ENCODE measurements around the gene CERS6.

CERS6 gene

GRCh38 chr2:168441214-168441872, 14.7 kb upstream of the CERS6 start:
- no peak for TF ChIP-seq CTCF (IDR thresholded peaks at IDR 0.05; ENCODE audit: low read depth, low read length, missing control alignments)
- DNase-seq (ENCODE audit: extremely low read depth, low read depth) = no peak
- H3K4me3 ChIP-seq (replicated peaks; ENCODE audit: low read depth, low read length) = no peak overlapping the region

DNA sequence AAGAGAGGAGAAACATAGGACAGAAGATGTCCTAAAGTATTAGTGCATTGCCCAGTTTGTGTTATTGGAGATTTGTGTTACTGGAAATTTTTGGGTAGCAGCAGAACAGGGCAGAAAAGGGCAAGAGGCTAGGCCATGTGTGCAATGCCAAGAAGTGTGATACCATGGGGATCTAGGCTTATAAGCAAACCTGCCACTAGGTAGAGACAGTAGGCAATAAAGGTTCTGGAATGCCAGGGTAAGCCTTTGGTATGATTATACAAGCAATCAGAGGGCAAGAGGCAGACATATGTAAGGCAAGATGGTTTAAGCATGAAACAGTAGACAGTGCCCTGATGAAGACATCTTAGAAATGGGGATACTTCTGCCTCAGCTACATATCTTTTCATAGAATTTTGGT, 12.3 kb upstream of the CERS6 start:
- no peak for TF ChIP-seq CTCF (IDR thresholded peaks at IDR 0.05; ENCODE audit: low read depth, low read length, missing control alignments)
- DNase-seq (ENCODE audit: extremely low read depth, low read depth) = no peak
- H3K4me3 ChIP-seq (replicated peaks; ENCODE audit: low read depth, low read length) = no peak overlapping the region

- TF ChIP-seq CTCF (IDR thresholded peaks at IDR 0.05; ENCODE audit: low read depth, low read length, missing control alignments) = no peak
- no peak for DNase-seq (ENCODE audit: extremely low read depth, low read depth)
- H3K4me3 ChIP-seq (replicated peaks; ENCODE audit: low read depth, low read length) = no peak overlapping the region
These were observed 10.1 kb upstream of the CERS6 start for GRCh38 chr2:168445960-168446359.

GRCh38 chr2:168448980-168449379, 7.1 kb upstream of the CERS6 start:
- no peak for TF ChIP-seq CTCF (IDR thresholded peaks at IDR 0.05; ENCODE audit: low read depth, low read length, missing control alignments)
- DNase-seq (ENCODE audit: extremely low read depth, low read depth) = no peak
- no peak overlapping the region for H3K4me3 ChIP-seq (replicated peaks; ENCODE audit: low read depth, low read length)

DNA sequence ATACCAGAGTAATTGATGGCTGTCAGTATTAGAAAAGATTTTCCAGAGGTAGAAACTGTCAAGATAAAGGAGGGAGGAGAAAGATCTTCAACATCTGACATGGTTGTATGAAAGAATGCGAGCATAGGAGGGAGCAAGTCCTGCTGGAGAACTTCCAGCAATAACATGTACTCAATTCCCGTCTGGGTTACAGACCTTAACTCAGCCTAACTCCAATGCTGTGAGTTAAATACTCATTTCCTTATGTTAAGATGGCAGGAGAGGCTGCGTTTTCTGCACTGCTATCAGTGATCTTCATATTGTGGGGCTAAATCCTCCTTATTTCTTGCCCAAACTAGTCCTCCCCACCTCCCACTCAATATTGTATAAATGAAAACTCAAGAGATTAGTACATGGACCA, 6.7 kb upstream of the CERS6 start:
- no peak for DNase-seq (ENCODE audit: extremely low read depth, low read depth)
- TF ChIP-seq CTCF (IDR thresholded peaks at IDR 0.05; ENCODE audit: low read depth, low read length, missing control alignments) = no peak
- no peak overlapping the region for H3K4me3 ChIP-seq (replicated peaks; ENCODE audit: low read depth, low read length)

DNA sequence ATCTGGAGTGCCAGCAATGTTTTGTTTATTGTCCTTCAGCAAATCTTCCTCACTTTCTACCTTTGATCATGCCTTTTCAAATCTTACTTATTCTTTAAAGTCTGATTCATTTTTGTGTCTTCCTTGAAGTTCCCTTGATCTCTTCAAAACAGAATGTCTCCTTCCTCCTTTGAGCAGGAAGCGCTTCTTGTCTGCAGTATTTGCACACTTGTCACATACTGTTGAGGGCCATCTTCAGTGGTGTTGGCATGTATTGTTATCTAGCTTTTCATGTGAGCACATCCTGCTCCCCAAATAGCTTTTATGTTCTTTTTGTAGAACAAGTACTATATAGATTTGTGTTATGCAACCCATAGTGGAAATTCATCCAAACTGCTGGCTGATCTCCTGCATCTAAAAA, 5.9 kb upstream of the CERS6 start:
- no peak for TF ChIP-seq CTCF (IDR thresholded peaks at IDR 0.05; ENCODE audit: low read depth, low read length, missing control alignments)
- DNase-seq (ENCODE audit: extremely low read depth, low read depth) = no peak
- H3K4me3 ChIP-seq (replicated peaks; ENCODE audit: low read depth, low read length) = no peak overlapping the region

- DNase-seq (ENCODE audit: extremely low read depth, low read depth) = no peak
- H3K4me3 ChIP-seq (replicated peaks; ENCODE audit: low read depth, low read length) = no peak overlapping the region
- TF ChIP-seq CTCF (IDR thresholded peaks at IDR 0.05; ENCODE audit: low read depth, low read length, missing control alignments) = no peak
These were observed 5.3 kb upstream of the CERS6 start for GRCh38 chr2:168450732-168451131.
